Stimulated activated naive B cell treated with anti-CD40 and anti-IgM and Interleukin-4, amounts not matched to agents 10 μg/mL and 1 μg/mL and 100 μg/mL, for 72 hours (primary cell): ENCODE measurements around the gene PCP2.

Experiments
- ATAC-seq, 2 donors: fragments of 150-1000 bp; cut with Tn5 transposase; replicated peaks; 2 replicates each; pipeline ENCODE4 v1.10.0; 2021; ENCODE audit warnings: moderate library complexity in 1 of 2
- DNase-seq: peaks from one replicate; pipeline ENCODE4 v3.0.0; 2021
- H3K27ac Mint-ChIP-seq: one replicate; pipeline ENCODE4 v1.8.0; 2022; ENCODE audit warnings: mild to moderate bottlenecking, mixed read lengths
- H3K27me3 Mint-ChIP-seq, 2 donors: one replicate each; pipeline ENCODE4 v1.8.0; 2022; ENCODE audit warnings: mixed read lengths in 2 of 2
- H3K36me3 Mint-ChIP-seq, 2 donors: one replicate each; pipeline ENCODE4 v1.8.0; 2022; ENCODE audit warnings: mixed read lengths in 2 of 2, mild to moderate bottlenecking in 1 of 2
- H3K4me1 Mint-ChIP-seq, 2 donors: one replicate each; pipeline ENCODE4 v1.8.0; 2022; ENCODE audit warnings: mixed read lengths in 2 of 2, mild to moderate bottlenecking in 1 of 2
- H3K4me3 Mint-ChIP-seq, 2 donors: one replicate each; pipeline ENCODE4 v1.8.0; 2022; ENCODE audit warnings: mild to moderate bottlenecking in 2 of 2, mixed read lengths in 2 of 2, moderate library complexity in 1 of 2
- H3K9me3 Mint-ChIP-seq, 2 donors: one replicate each; pipeline ENCODE4 v1.8.0; 2022; ENCODE audit warnings: mixed read lengths in 2 of 2, mild to moderate bottlenecking in 1 of 2

PCP2 gene

DNA sequence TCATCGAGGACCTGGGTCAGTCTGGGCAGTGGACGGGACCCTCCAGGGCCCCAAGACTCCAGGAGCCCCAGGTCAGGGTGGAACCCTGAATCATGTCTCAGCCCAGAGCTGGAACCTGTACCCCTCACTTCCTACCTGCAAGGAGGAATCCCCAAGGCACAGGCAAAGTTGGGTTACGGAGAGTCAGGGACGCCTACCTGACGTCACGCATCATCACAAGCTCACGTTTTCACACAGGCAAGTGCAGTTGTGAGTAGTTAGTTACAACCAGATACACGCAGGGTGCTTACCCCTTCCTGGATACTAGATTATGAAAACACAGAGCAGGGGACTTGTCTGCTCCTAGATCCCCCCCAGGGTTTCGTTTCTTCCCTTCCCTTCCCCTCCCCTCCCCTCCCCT is 37.3 kb upstream of the PCP2 start:
- H3K4me1 Mint-ChIP-seq, result peaks cover 11 to 14% of the 10 kb centered on the region in 2 donors
- peaks cover 0 to 3% of the 10 kb centered on the region in 2 donors for H3K36me3 Mint-ChIP-seq
- peaks cover 53 to 61% of the 10 kb centered on the region in 2 donors for H3K27me3 Mint-ChIP-seq
- DNase-seq, result no peak
- H3K4me3 Mint-ChIP-seq, result peak overlapping the region; percentile 71 to 80
- peaks cover 0 to 2% of the 10 kb centered on the region in 2 donors for H3K9me3 Mint-ChIP-seq
- ATAC-seq, result peak in 1 of 2 donors; percentile 26
- H3K27ac Mint-ChIP-seq, result no peak overlapping the region

DNA sequence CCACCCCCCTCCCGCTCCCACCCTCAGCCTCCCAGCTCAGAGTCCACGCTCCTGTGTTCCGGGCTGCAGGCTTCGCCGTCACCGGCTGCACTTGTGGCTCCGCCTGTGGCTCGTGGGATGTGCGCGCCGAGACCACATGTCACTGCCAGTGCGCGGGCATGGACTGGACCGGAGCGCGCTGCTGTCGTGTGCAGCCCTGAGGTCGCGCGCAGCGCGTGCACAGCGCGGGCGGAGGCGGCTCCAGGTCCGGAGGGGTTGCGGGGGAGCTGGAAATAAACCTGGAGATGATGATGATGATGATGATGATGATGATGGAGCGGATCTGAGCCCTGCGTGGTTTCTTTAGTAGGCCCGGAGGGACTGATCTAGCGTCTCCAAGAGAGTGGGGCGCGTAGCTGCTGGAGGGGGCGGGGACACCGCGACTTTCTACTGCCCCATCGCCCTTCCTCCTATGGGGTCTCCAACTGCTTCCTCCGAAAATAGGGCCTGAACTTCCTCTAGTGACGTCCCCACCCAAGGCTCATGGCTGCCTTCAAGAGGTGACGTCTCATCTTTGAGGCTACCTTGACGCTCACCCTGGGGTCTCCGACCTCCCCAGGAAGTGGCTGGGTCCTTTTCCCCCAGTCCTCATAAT is 36.7 kb upstream of the PCP2 start:
- Mint-ChIP-seq H3K27ac (peak overlapping the region; percentile 47), H3K9me3 (peaks cover 0 to 2% of the 10 kb centered on the region in 2 donors), H3K4me1 (peaks cover 9 to 12% of the 10 kb centered on the region in 2 donors), H3K27me3 (peaks cover 51 to 61% of the 10 kb centered on the region in 2 donors), H3K36me3 (peaks cover 0 to 3% of the 10 kb centered on the region in 2 donors), H3K4me3 (peak overlapping the region; percentile 71 to 80)
- ATAC-seq (peak; percentile 71 to 72), DNase-seq (no peak)

DNA sequence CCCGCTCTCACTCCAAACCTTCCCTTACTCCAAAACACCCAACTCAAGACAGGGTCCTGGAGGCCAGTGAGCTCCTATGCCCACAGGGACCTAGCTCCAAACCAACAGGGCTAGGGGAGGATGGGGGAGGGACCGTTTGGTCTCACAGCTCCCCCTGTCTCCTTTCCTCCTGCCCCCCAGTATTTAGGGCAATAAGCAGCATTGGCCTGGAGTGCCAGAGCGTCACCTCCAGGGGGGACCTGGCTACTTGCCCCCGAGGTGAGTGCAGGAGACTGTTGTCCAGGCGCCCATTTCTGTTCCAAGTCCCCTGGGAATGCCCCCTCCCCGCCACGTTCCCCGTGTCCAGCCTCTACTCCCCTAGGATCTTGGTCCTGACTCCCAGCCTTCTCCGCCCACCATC is 36.1 kb upstream of the PCP2 start:
- peaks cover 0 to 2% of the 10 kb centered on the region in 2 donors for H3K9me3 Mint-ChIP-seq
- no peak for ATAC-seq
- H3K27me3 Mint-ChIP-seq, result peaks cover 51 to 60% of the 10 kb centered on the region in 2 donors
- no peak overlapping the region for H3K4me3 Mint-ChIP-seq
- H3K4me1 Mint-ChIP-seq, result peaks cover 9 to 12% of the 10 kb centered on the region in 2 donors
- H3K27ac Mint-ChIP-seq, result no peak overlapping the region
- no peak for DNase-seq
- peaks cover 0 to 3% of the 10 kb centered on the region in 2 donors for H3K36me3 Mint-ChIP-seq

DNA sequence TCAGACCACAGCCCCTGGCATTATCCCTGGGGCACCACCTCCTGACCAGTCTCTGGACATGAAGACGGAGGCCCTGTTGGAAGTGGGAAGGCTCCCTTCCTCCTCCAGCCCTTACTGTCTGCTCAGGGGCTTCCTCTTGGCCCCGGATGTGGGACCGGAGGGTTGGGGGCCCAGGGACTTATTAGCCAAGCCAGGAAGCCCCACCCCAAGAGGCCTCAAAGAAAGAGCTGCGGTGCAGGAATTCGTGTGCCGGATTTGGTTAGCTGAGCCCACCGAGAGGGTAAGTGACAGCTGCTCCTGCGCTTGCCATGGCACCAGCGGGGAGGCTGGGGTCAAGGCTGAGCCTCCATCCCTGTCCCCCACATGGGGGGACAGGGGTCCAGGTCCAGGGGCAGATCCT is 35.3 kb upstream of the PCP2 start, which contains the start of gene RETN:
Gene RETN (plus strand): TSS at position 208 of the 400 bp plus-strand sequence. CDS start 278 bp downstream, outside the sequence.
- H3K4me3 Mint-ChIP-seq, result peak within 1 kb of the TSS in 1 of 2 donors; percentile 22
- H3K4me1 Mint-ChIP-seq, result peaks cover 9 to 10% of the 10 kb centered on the region in 2 donors
- H3K9me3 Mint-ChIP-seq, result no peaks in the 10 kb centered on the region
- no peak for ATAC-seq
- no peak for DNase-seq
- H3K27ac Mint-ChIP-seq, result no peak within 1 kb of the TSS
- H3K36me3 Mint-ChIP-seq, result no peaks in the 10 kb centered on the region
- H3K27me3 Mint-ChIP-seq, result peaks cover 43 to 52% of the 10 kb centered on the region in 2 donors

DNA sequence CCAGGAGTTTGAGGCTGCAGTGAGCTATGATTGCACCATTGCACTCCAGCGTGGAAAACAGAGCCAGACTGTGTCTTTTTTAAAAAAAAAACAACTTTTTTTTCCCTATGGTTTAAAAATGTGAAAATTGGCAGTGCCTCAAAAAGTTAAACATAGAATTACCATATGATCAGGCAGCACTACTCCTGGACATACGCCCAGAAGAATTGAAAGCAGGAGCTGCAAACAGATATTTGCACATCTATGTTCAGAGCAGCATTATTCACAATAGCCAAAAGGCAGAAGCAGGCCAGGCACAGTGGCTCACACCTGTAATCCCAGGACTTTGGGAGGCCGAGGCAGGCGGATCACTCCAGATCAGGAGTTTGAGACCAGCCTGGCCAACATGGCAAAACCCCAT is 31.6 kb upstream of the PCP2 start:
- ATAC-seq (no peak), DNase-seq (no peak)
- peaks cover 19 to 23% of the 10 kb centered on the region in 2 donors for H3K27me3 Mint-ChIP-seq

DNA sequence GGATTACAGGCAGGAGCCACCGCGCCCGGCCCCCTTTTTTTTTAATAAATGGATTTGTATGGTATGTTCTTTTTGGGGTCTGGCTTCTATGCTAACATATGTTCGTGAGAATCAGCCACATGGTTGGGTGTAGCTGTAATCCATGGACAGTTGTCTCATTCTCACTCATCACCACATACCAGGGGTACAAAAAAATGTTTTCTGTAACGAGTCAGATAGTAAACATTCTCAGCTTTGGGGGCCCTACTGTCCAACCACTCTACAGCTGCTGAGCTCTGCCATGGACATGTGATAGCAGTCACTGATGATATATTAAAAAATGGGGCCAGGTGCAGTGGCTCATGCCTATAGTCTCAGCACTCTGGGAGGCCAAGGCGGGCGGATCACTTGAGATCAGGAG is 30.2 kb upstream of the PCP2 start:
- H3K4me3 Mint-ChIP-seq, result no peak overlapping the region
- peaks cover 10 to 13% of the 10 kb centered on the region in 2 donors for H3K27me3 Mint-ChIP-seq
- H3K9me3 Mint-ChIP-seq, result no peaks in the 10 kb centered on the region
- no peaks in the 10 kb centered on the region for H3K4me1 Mint-ChIP-seq
- no peak for ATAC-seq
- no peak overlapping the region for H3K27ac Mint-ChIP-seq
- no peaks in the 10 kb centered on the region for H3K36me3 Mint-ChIP-seq
- DNase-seq, result no peak

More for the DNA sequence above, 31.6 kb upstream of the PCP2 start:
- Mint-ChIP-seq H3K9me3 (no peaks in the 10 kb centered on the region), H3K4me1 (peaks cover 2% of the 10 kb centered on the region in 2 donors), H3K4me3 (no peak overlapping the region), H3K36me3 (no peaks in the 10 kb centered on the region), H3K27ac (no peak overlapping the region)

DNA sequence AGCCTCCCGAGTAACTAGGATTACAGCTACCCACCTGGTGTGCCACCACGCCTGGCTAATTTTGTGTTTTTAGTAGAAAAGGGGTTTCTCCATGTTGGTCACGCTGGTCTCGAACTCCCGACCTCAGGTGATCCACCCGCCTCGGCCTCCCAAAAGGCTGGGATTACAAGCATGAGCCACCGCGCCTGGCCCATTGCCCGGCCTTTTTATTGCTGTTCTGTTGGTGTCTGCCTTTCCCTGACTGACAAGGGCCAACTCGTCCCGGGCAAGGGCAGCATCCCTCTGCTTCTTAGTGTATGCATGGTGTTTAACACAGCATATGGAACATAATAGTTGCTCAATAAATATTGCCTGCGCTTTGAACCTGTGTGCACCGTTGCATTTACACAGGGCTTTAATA is 29.1 kb upstream of the PCP2 start:
- Mint-ChIP-seq H3K27ac (no peak overlapping the region), H3K4me3 (no peak overlapping the region), H3K36me3 (no peaks in the 10 kb centered on the region), H3K4me1 (peaks cover 0 to 8% of the 10 kb centered on the region in 2 donors), H3K9me3 (no peaks in the 10 kb centered on the region), H3K27me3 (peaks cover 10 to 13% of the 10 kb centered on the region in 2 donors)
- DNase-seq (no peak), ATAC-seq (no peak)

DNA sequence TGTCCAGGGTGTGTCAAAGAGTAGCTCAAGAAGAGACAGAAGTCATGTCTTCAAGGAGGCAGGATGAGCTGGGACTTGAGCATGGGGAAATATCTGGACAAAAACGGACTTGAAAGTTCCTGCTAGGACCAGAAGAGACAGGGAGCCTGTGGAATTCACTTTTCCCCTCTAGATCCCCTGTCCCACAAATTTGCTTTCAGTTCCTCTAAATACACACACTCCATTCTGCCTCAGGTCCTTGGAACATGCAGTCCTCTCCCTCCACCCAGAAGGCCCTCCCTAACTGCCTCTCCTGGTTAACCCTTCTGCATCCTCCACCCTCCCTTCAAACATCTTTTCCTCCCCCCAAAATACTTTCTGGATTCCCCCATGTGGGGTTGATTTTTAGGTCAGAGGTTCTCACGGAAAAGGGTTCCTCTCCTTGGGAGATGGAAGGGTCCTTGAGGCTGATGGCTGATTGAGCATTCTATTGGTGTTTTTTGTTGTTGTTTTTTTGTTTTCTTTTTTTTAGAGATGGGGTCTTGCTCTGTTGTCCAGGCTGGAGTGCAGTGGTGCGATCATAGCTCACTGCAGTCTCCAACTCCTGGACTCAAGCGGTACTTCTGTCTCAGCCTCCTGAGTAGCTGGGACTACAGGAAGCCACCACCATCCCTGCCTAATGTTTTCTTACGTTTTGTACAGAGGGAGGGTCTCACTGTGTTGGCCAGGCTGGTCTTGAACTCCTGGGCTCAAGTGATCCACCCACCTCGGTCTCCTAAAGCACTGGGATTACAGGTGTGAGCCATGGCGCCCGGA is 28.4 kb upstream of the PCP2 start:
- no peak for DNase-seq
- H3K27ac Mint-ChIP-seq, result no peak overlapping the region
- no peak overlapping the region for H3K4me3 Mint-ChIP-seq
- no peaks in the 10 kb centered on the region for H3K36me3 Mint-ChIP-seq
- peaks cover 3 to 15% of the 10 kb centered on the region in 2 donors for H3K4me1 Mint-ChIP-seq
- ATAC-seq, result no peak
- H3K9me3 Mint-ChIP-seq, result no peaks in the 10 kb centered on the region
- H3K27me3 Mint-ChIP-seq, result peaks cover 5 to 8% of the 10 kb centered on the region in 2 donors

DNA sequence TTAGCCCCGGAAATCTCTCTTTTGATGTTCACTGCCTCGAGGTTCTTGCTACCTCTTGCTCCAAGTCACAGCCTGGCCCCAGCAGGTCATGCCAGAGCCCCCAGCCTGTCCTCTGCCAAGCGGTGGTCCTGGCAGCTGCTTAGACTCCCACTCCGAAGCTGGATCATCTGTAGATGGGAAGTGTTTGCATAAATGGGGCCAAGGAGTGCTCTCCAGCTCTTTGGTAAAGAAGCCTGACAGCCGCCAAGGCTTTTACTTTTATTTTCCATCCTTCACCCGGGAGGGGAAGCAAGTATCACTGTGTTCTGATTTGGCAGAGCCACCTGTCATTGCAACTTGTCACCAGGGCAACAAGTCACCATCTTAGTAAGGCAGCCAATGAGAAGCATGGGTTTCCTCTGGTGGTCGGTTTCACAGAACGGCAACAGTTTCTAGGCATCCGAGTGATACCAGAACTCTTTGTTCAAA is 24.7 kb upstream of the PCP2 start:
- Mint-ChIP-seq H3K4me1 (peaks cover 5 to 15% of the 10 kb centered on the region in 2 donors), H3K36me3 (no peaks in the 10 kb centered on the region), H3K4me3 (peak overlapping the region; percentile 78 to 82), H3K27ac (peak overlapping the region; percentile 90), H3K9me3 (no peaks in the 10 kb centered on the region), H3K27me3 (no peaks in the 10 kb centered on the region)
- DNase-seq, result peak; percentile 70
- ATAC-seq, result peak; percentile 97 to 99

DNA sequence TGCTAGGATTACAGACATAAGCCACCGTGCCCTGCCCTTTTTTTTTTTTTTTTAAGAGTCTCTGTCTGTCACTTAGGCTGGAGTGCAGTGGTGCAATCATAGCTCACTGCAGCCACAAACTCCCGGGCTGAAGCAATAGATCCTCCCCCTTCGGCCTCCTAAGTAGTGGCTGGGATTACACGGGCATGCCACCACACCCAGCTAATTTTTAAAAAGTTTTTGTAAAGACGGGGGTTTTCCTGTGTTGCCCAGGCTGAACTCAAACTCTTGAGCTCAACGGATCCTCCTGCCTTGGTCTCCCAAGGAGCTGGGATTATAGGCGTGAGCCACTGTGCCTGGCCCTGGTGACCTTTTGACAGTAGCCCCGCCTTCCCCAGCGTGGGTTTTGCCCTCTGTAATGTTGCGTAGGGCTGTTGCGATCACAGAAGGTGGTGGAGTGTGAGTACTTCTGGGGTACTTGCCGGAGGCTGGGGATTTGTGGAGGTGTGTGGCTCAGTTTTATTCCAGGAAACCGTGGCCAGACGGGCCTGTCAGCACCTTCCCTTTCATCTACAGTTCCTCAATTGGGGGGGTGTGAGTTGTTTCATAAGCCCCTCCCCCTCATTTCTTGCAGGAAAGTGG is 23.7 kb upstream of the PCP2 start:
- Mint-ChIP-seq H3K36me3 (peaks cover 0 to 2% of the 10 kb centered on the region in 2 donors), H3K4me3 (peak overlapping the region; percentile 13 to 82), H3K9me3 (no peaks in the 10 kb centered on the region), H3K27ac (peak overlapping the region; percentile 90), H3K4me1 (peaks cover 7 to 19% of the 10 kb centered on the region in 2 donors), H3K27me3 (no peaks in the 10 kb centered on the region)
- ATAC-seq (peak; percentile 53 to 68), DNase-seq (peak; percentile 44)

DNA sequence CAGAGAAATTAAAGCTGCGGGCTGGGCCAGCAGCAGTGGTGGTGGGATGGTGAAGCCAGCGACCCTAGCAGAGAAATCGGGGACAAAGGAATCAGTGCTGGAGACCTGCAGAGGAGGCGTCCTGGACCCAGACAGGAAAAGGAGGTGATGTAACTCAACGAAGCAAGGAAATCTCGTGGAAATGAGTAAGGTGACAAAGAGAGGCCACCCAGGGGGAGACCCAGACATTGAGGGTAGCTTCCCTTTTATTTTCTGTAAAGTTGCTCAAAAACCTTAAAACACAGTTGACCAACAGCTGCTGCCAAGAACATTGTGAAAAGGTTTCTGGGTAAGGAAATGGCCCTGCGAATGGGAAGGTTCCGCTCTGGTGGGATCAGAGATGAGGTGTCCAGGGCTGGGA is 22.1 kb upstream of the PCP2 start:
- H3K4me3 Mint-ChIP-seq, result no peak overlapping the region
- peak overlapping the region; percentile 32 for H3K27ac Mint-ChIP-seq
- no peaks in the 10 kb centered on the region for H3K9me3 Mint-ChIP-seq
- H3K27me3 Mint-ChIP-seq, result no peaks in the 10 kb centered on the region
- peaks cover 9 to 23% of the 10 kb centered on the region in 2 donors for H3K4me1 Mint-ChIP-seq
- H3K36me3 Mint-ChIP-seq, result peaks cover 0 to 2% of the 10 kb centered on the region in 2 donors
- ATAC-seq (no peak), DNase-seq (no peak)

DNA sequence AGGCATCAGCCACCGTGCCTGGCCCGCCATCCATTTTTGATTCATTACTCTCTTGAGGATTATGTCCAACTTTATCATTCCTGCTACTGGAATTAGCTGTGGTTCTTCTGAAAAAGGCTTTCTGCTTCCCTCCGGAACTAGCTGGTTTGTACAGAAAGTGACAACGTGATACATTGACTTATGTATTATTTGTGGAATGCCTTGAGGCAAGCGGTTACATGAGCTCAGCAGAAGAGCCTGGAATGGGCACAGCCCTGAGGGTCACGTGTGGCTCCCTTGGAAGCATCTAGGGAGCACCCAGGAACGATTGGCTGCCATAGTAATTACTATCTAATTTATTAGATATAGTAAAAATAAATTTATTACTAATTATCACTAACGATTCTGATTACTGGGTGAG is 20.9 kb upstream of the PCP2 start:
- ATAC-seq (no peak), DNase-seq (no peak)
- H3K9me3 Mint-ChIP-seq, result no peaks in the 10 kb centered on the region
- peaks cover 0 to 2% of the 10 kb centered on the region in 2 donors for H3K36me3 Mint-ChIP-seq
- no peak overlapping the region for H3K27ac Mint-ChIP-seq
- peaks cover 0 to 7% of the 10 kb centered on the region in 2 donors for H3K27me3 Mint-ChIP-seq
- H3K4me1 Mint-ChIP-seq, result peaks cover 9 to 23% of the 10 kb centered on the region in 2 donors
- H3K4me3 Mint-ChIP-seq, result no peak overlapping the region

DNA sequence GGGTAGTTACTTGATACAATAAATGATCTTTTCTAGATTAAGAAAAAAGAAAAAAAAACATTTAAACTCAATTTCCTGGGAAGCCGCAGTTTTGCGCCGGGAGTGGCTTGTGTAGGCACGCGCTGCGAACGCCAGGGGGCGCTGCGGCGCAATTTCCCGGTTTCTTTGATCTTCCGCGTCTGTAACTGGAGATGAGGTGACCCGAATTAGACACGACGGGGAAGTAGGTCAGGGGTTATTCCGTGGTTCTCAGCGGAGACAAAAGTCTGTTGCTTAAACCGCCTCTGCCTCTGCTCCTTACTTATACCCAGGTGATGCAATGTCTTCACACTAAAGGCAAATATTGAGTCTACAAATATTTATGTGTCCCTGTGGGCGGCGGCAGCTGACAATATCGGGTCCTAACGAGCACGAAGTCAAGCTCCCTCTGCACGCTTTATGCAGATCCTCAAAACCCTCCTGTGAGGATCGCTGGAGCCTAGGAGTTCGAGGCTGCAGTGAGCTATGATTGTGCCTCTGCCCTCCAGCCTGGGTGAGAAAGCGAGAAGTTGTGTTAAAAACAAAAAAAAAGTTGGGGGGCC is 18.6 kb upstream of the PCP2 start:
- peaks cover 0 to 7% of the 10 kb centered on the region in 2 donors for H3K27me3 Mint-ChIP-seq

DNA sequence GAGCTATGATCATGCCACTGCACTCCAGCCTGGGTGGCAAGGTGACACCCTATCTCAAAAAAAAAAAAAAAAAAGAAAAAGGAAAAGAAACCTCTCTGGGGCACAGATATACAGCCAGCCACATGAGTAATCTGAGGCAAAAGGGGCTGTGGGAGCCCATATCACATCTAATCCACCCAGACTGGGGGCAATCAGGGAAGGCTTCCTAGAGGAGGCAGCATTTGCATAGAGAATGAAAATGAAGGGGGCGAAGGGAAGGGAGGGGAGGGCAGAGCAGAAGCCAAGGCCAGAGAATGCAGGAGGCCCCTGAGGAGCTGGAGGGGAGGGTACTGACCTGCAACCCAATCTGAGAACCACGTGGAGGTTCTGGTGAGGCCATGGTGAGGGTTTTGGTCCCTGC is 16.6 kb upstream of the PCP2 start:
- no peak for DNase-seq
- peaks cover 0 to 7% of the 10 kb centered on the region in 2 donors for H3K27me3 Mint-ChIP-seq
- no peak overlapping the region for H3K4me3 Mint-ChIP-seq
- peak overlapping the region; percentile 20 for H3K27ac Mint-ChIP-seq
- no peak for ATAC-seq
- no peaks in the 10 kb centered on the region for H3K9me3 Mint-ChIP-seq
- peaks cover 7 to 8% of the 10 kb centered on the region in 2 donors for H3K4me1 Mint-ChIP-seq
- H3K36me3 Mint-ChIP-seq, result peaks cover 18 to 25% of the 10 kb centered on the region in 2 donors

More for the DNA sequence above, 18.6 kb upstream of the PCP2 start:
- peak overlapping the region; percentile 78 for H3K4me3 Mint-ChIP-seq
- peak overlapping the region; percentile 92 for H3K27ac Mint-ChIP-seq
- H3K36me3 Mint-ChIP-seq, result peaks cover 12 to 14% of the 10 kb centered on the region in 2 donors
- ATAC-seq, result peak; percentile 84 to 87
- DNase-seq, result peak; percentile 67
- no peaks in the 10 kb centered on the region for H3K9me3 Mint-ChIP-seq
- H3K4me1 Mint-ChIP-seq, result peaks cover 6 to 10% of the 10 kb centered on the region in 2 donors
